ENCODE measurements around the gene TMED10.

Gene TMED10

DNA sequence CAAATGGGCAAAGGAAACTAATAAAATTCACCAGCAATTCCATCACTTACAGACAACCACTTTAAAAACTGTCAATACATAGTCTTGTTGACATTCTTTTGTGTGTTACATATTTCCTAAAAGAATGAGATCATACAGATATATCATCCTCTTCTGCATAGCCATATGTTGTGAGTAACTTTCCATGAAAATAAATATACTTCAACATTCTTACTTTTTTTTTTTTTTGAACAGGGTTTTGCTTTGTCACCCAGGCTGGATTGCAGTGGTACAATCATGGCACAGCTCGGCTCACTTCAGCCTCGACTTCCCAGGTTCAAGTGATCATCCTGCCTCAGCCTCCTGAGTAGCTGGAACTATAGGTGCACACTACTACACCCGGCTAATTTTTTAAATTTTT lies 86.1 kb downstream of the TMED10 start:
- no peak for DNase-seq
- Mint-ChIP-seq H3K36me3 (peaks cover 45% of the 10 kb centered on the region), H3K4me1 (no peaks in the 10 kb centered on the region)

DNA sequence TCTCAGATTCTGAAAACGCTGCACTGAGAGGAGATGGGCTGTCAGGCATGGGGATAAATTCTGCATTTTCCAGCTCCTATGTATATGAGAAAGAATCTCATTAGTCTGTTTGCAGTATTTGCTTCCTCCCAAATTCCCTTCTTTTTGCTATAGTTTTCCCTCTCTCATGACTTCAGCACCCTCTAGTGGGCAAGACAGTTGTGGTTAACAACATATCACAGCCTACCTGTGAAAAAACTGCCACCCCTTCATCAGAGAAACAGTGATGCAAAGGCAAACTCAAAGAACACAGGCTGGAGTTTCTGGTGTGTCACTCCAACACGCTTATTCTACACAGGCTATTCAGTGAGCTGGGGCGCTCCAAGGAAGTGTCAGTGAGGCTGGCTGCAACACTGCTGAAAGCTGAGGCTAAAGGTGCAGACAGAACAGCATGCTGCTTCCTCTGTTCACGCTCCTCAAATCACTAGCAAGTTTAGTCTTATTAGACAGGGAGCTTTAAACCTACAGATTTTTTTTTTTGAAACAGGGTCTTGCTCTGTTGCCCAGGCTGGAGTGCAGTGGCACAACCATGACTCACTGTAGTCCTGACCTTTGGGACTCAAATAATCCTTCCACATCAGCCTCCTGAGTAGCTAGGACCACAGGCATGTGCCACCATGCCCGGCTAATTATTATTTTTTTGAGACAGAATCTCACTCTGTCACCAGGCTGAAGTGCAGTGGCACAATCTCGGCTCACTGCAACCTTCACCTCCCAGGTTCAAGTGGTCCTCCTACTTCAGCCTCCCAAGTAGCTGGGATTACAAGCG lies 87.6 kb downstream of the TMED10 start:
- H3K4me1 Mint-ChIP-seq, result no peaks in the 10 kb centered on the region
- no peaks in the 10 kb centered on the region for H3K9me3 Mint-ChIP-seq
- no peak overlapping the region for H3K4me3 Mint-ChIP-seq
- H3K36me3 Mint-ChIP-seq, result peaks cover 47% of the 10 kb centered on the region
- H3K27me3 Mint-ChIP-seq, result no peaks in the 10 kb centered on the region
- no peak overlapping the region for H3K27ac Mint-ChIP-seq
- peak; percentile 67 for DNase-seq
- CTCF ChIA-PET, result interaction anchor here (0.6 to 6.4 kb wide), 56 partner anchors 10 to 480 kb away, joined by 3 to 88 read pairs (median 4); partner anchors contain the start of genes ACYP1, NEK9, PGF and PROX2

More for the DNA sequence above, 86.1 kb downstream of the TMED10 start:
- CTCF ChIA-PET, result interaction anchor here (0.9 to 6.4 kb wide), 4 partner anchors 145 to 211 kb away, joined by 3 to 88 read pairs (median 6); no protein-coding TSS in a partner anchor
- H3K4me3 Mint-ChIP-seq, result no peak overlapping the region
- H3K27me3 Mint-ChIP-seq, result no peaks in the 10 kb centered on the region
- H3K9me3 Mint-ChIP-seq, result no peaks in the 10 kb centered on the region
- no peak overlapping the region for H3K27ac Mint-ChIP-seq

DNA sequence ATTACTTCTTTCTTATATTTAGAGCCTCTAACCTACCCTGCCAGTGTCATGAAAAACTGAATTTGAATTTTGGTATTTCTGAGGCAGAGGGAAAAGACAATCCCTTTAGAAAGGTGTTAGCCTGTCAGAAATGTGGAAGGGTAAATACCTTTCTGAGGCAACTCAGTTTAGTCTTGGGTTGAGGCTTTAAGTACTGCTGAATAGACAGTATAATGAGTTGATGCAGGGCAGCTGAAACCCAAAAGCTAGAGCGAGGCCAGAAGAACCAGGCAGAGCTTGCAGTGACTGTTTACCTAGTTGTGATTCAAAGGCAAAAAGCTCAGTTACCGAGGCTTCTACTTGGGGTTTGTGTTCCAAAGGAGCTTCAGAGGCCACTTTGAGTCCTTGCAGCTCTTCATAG lies 88.3 kb downstream of the TMED10 start:
- Mint-ChIP-seq H3K9me3 (no peaks in the 10 kb centered on the region), H3K4me1 (no peaks in the 10 kb centered on the region), H3K27ac (no peak overlapping the region), H3K27me3 (no peaks in the 10 kb centered on the region), H3K36me3 (peaks cover 50% of the 10 kb centered on the region), H3K4me3 (no peak overlapping the region)
- CTCF ChIA-PET, result interaction anchor here (0.6 to 6.4 kb wide), 47 partner anchors 9 to 479 kb away, joined by 3 to 88 read pairs (median 4); partner anchors contain the start of genes ACYP1, NEK9, PROX2 and RPS6KL1
- DNase-seq, result no peak

DNA sequence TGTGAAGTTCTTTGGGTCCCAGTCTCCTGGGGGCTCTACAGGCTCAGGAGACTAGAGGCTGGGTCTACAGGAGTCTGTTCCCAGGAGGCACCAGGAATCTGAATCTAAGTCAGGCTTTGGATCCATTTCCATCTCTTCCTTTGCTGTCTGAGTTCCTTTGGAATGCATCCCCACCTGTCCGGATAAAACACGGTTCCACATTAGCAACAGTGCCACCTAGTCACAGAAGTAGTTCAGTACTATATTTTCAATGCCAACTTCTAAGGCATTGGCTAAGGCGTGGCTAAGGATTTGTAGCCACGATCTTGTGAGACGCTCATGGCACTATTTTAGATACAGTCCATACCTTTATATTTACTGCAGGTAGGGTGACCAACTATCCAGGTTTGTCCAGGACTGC lies 91.9 kb downstream of the TMED10 start:
- no peak for DNase-seq
- Mint-ChIP-seq H3K27me3 (no peaks in the 10 kb centered on the region), H3K27ac (no peak overlapping the region), H3K36me3 (peaks cover 52% of the 10 kb centered on the region), H3K4me3 (no peak overlapping the region), H3K4me1 (no peaks in the 10 kb centered on the region), H3K9me3 (no peaks in the 10 kb centered on the region)
- CTCF ChIA-PET, result interaction anchor here (1.4 kb wide), 1 partner anchor 21 kb away, joined by 3 read pairs; no protein-coding TSS in a partner anchor

DNA sequence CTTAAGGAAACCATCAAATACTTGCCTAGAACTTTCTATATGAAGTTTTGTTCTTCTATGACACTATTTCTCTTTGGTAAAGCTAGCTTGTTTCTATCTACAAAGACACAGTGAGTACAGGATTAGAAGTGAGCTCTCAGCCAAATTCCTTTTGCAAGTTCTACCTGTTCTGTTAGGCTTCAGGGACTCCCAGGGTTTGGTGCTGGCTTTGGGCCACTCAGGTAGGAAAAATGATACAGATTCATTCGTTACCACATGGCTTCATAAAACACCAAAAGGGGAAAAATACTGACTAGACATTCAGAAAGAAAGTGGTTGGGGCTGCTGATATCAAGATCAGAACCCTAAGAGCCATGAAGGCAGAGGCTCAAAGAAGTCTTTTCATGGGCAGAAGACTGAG lies 93.1 kb downstream of the TMED10 start:
- CTCF ChIA-PET, result interaction anchor here (0.9 to 1.4 kb wide), 3 partner anchors 20 to 178 kb away, joined by 3 read pairs; no protein-coding TSS in a partner anchor
- Mint-ChIP-seq H3K27ac (no peak overlapping the region), H3K4me3 (no peak overlapping the region), H3K27me3 (no peaks in the 10 kb centered on the region), H3K9me3 (no peaks in the 10 kb centered on the region), H3K4me1 (no peaks in the 10 kb centered on the region), H3K36me3 (peaks cover 48% of the 10 kb centered on the region)
- no peak for DNase-seq

DNA sequence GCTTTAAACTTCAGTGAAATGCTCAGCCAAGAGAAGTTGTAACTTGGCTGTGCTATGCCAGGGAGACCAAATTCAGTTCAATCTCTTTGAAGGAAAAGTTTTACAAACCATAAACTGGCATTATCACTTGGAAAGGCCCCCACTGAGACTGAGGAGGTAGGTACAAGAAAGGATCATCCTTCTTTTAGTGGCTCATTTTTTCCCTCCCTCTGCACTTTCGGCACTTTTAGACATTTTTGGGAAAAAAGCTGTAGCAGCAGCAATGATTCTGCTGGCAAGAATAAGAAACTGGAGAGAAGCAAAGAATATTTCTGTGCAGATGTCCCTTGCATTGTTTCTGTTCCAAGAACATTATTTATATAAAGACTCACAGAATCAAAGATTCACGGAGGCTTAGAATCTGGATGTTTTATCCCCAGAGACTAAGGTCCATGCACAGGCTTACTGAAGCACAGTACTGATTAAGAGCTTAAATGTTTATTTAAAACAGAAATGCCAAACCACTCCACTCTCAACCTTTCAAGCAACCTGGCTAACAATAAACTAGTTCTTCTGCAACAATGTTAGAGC lies 94.7 kb downstream of the TMED10 start:
- no peaks in the 10 kb centered on the region for H3K27me3 Mint-ChIP-seq
- H3K27ac Mint-ChIP-seq, result no peak overlapping the region
- peaks cover 41% of the 10 kb centered on the region for H3K36me3 Mint-ChIP-seq
- no peaks in the 10 kb centered on the region for H3K4me1 Mint-ChIP-seq
- DNase-seq, result no peak
- no peaks in the 10 kb centered on the region for H3K9me3 Mint-ChIP-seq
- CTCF ChIA-PET, result interaction anchor here (0.6 to 1.6 kb wide), 3 partner anchors 10 to 139 kb away, joined by 3 read pairs; no protein-coding TSS in a partner anchor
- no peak overlapping the region for H3K4me3 Mint-ChIP-seq
